Colonic mucosa (tissue), 4 donors: ENCODE results near the gene P2RX3. TPM values are rescaled to one million over a fixed set of nuclear protein-coding genes. Genes with fewer than 3 reads are reported as not detected.

ENCODE experiments used
- DNase-seq: peaks from one replicate; pipeline ENCODE4 v3.0.0-alpha.2; 2020
- H3K27ac ChIP-seq: fragments of 200-600 bp; one replicate; pipeline ENCODE4 v1.8.0; 2021
- H3K27me3 ChIP-seq: fragments of 200-600 bp; one replicate; pipeline ENCODE4 v1.8.0; 2021
- H3K36me3 ChIP-seq: fragments of 200-600 bp; one replicate; pipeline ENCODE4 v1.8.0; 2021
- H3K4me1 ChIP-seq: fragments of 200-600 bp; one replicate; pipeline ENCODE4 v1.8.0; 2021; ENCODE audit warnings: mild to moderate bottlenecking
- H3K4me3 ChIP-seq: fragments of 200-600 bp; one replicate; pipeline ENCODE4 v1.8.0; 2021
- H3K9ac ChIP-seq, 2 donors: one replicate each; pipeline ENCODE4 v1.7.0; 2013; ENCODE audit warnings: control low read depth in 2 of 2, low read depth in 2 of 2, low read length in 2 of 2
- H3K9me3 ChIP-seq: fragments of 200-600 bp; one replicate; pipeline ENCODE4 v1.8.0; 2021
- intact Hi-C: fragments of 100-400 bp; cut with DNase I; formaldehyde crosslinking; loops from one replicate; pipeline ENCODE4 v1.14.1; 2022
- total RNA-seq, 2 donors: library from RNA; stranded (reverse); fragmentation: NEBNext Ultra II Directional in 1 of 2; extraction: Animal tissue kit (Norgen Biotek cat#: 25700) in 1 of 2; gene quantifications; one replicate each; pipeline ENCODE4 v1.2.1, GENCODE V29; 2021
- TF ChIP-seq, protein P1 (sequence below): fragments of 200-600 bp; IDR thresholded peaks from one replicate; pipeline ENCODE4 v1.8.0; 2022; ENCODE audit warnings: antibody characterized with exemption, mild to moderate bottlenecking
- donor health status: healthy.
- donor health status: DM: no; HTN: no; CAD: no.
- donor health status: DM: no; HTN: no; CAD: no.

P2RX3 gene
- total RNA-seq, 2 donors from 2014 or later = not detected

DNA sequence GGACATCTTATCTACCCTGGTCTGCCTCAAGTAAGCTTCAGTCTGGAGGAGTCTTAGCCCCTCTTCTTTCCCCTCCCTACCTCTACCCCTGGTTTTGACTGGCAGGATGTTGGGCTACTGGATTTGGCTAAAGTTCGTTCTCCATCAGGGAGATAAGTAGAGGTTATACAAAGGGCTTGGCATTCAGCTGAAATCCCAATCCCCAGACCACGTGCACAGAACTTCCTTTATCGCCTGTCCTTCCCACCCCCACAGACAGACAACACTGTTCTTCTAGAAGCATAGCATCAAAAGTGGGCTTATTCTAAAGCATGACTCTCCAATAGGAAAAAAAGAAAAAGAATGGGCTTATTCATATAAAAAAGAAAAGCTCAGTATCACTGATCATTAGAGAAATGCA lies 35.0 kb downstream of the P2RX3 start:
- intact Hi-C loops = no loop called here
- Histone ChIP-seq H3K27ac (no peak overlapping the region), H3K9ac (no peak overlapping the region), H3K36me3 (no peaks in the 10 kb centered on the region), H3K4me3 (no peak overlapping the region), H3K4me1 (no peaks in the 10 kb centered on the region), H3K27me3 (no peaks in the 10 kb centered on the region), H3K9me3 (no peaks in the 10 kb centered on the region)
- no peak for DNase-seq
- TF ChIP-seq, protein P1, sequence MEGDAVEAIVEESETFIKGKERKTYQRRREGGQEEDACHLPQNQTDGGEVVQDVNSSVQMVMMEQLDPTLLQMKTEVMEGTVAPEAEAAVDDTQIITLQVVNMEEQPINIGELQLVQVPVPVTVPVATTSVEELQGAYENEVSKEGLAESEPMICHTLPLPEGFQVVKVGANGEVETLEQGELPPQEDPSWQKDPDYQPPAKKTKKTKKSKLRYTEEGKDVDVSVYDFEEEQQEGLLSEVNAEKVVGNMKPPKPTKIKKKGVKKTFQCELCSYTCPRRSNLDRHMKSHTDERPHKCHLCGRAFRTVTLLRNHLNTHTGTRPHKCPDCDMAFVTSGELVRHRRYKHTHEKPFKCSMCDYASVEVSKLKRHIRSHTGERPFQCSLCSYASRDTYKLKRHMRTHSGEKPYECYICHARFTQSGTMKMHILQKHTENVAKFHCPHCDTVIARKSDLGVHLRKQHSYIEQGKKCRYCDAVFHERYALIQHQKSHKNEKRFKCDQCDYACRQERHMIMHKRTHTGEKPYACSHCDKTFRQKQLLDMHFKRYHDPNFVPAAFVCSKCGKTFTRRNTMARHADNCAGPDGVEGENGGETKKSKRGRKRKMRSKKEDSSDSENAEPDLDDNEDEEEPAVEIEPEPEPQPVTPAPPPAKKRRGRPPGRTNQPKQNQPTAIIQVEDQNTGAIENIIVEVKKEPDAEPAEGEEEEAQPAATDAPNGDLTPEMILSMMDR = no peak

DNA sequence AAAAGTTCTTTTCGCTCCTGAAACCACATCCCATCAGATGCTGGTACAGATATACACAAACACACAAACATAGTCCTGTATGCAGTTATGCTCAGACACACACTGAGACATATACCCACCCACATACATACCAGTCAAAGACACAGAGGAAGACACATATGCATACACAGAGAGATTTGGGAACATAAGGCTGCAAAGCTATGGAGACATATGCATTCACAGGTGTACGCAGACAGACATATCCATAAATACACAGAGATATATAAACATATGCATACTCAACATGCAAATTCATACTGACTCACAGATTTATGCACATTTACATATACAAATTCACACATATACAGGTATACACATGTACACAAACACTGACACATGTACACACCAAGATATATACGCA lies 36.8 kb downstream of the P2RX3 start:
- Histone ChIP-seq H3K9ac (no peak overlapping the region), H3K4me1 (no peaks in the 10 kb centered on the region), H3K27me3 (no peaks in the 10 kb centered on the region), H3K4me3 (no peak overlapping the region), H3K9me3 (no peaks in the 10 kb centered on the region), H3K36me3 (no peaks in the 10 kb centered on the region), H3K27ac (no peak overlapping the region)
- no peak for DNase-seq
- TF ChIP-seq, protein P1 = no peak
- intact Hi-C loops = no loop called here

DNA sequence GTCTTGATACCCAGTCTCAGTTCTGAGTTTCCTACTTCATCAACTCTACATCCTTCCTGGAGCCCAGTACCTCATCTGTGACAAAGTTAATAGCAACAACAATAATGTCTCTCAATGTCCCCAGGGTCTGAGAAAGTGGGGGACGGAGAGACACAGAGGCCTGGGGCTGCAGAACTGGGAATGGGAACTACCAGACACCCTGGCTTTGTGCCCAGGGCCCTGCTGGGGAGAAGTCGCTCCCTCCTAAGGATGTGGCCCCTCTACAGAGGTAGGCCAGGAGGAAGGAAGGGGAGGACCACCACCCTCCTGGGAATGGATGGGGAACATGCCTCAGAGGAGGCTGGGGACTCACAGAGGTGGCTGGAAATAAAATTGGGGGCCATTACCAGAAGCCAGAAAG lies 37.3 kb downstream of the P2RX3 start:
- no peaks in the 10 kb centered on the region for H3K27me3 ChIP-seq

DNA sequence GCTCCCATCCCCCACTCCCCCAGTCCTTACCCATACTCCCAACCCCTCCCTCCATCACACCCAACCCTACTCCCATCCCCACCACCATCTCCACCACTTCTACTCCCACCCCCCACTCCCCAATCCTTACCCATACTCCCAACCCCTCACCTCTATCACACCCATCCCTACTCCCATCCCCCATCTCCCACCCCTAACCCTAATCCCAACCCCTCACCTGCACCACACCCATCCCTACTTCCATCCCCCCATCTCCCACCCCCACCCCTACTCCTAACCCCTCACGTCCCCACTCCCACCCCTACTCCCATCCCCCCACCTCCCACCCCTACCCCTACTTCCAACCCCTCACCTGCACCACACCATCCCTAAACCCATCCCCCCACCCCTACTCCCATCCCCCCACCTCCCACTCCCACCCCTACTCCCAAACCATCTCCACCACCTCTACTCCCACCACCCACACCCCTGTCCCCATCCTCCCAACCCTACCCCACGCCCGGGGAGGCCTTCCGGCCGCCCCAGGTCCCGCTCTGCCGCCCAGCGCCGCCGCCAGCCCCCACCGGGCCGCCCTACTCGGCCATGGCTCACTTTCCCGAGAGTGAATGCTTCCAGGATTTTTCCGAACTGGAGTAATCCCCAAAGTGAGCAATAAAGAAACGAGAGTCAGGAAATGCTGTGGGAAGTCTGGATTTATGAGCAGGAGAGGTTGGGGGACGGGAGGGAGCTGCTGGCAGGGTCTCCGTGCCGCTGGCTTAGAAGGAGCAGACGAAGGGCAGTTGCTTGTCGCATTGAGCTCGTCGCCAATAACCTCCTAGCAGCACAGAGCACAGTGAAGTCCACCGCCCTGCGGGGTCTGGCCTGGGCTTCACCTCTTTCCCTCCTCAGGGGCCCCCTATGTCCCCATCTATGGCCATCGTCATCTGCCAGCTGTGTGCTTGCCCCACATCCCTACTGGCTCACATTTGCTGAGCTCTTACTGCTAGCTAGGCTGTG lies 38.2 kb downstream of the P2RX3 start:
- Histone ChIP-seq H3K36me3 (no peaks in the 10 kb centered on the region), H3K9me3 (no peaks in the 10 kb centered on the region), H3K27ac (no peak overlapping the region), H3K4me3 (no peak overlapping the region), H3K9ac (no peak overlapping the region), H3K27me3 (no peaks in the 10 kb centered on the region), H3K4me1 (no peaks in the 10 kb centered on the region)
- no peak for DNase-seq
- TF ChIP-seq, protein P1 = no peak
- intact Hi-C loops = no loop called here

More for the DNA sequence above, 37.3 kb downstream of the P2RX3 start:
- intact Hi-C loops = no loop called here
- no peak overlapping the region for H3K4me3 ChIP-seq
- H3K36me3 ChIP-seq = no peaks in the 10 kb centered on the region
- no peak overlapping the region for H3K9ac ChIP-seq
- DNase-seq = no peak
- no peak overlapping the region for H3K27ac ChIP-seq
- H3K4me1 ChIP-seq = no peaks in the 10 kb centered on the region
- TF ChIP-seq, protein P1 = no peak
- H3K9me3 ChIP-seq = no peaks in the 10 kb centered on the region

DNA sequence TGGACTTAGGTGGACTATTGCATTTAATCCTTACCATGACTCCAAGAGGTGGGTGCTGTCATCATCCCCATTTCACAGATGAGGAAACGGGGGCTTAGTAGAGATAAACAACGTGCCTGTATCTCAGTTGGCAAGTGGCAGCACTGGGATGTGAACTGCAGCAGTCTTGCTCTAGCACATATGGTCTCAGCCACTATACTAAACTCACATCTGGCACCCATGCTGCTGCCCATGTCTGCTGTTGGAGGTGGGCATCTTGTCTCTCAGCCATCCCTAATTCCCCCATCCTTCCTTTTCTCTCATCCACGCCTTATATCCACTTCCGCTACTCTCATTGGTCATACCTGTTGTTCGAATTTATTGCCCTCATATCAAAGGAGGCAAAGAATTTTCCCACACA lies 39.0 kb downstream of the P2RX3 start:
- Histone ChIP-seq H3K36me3 (no peaks in the 10 kb centered on the region), H3K4me1 (no peaks in the 10 kb centered on the region), H3K9ac (no peak overlapping the region), H3K27ac (no peak overlapping the region), H3K27me3 (no peaks in the 10 kb centered on the region), H3K9me3 (no peaks in the 10 kb centered on the region), H3K4me3 (no peak overlapping the region)
- intact Hi-C loops = no loop called here
- TF ChIP-seq, protein P1 = no peak
- DNase-seq = no peak
